ENCODE measurements around the gene FBXL19.

FBXL19 gene

GRCh38 chr16:30924076-30924912, 922 bp downstream of the FBXL19 start:
- no peaks in the 10 kb centered on the region for H3K9me3 ChIP-seq (ENCODE audit: control insufficient read depth, low read length)
- H3K36me3 ChIP-seq (ENCODE audit: control insufficient read depth, insufficient read depth, low read length): peaks cover 36% of the 10 kb centered on the region
- no peak overlapping the region for H3K27ac ChIP-seq (ENCODE audit: low read depth, low read length, severe bottlenecking)
- 1 to 2% methylated on average over 25 to 33 of the region's 53 CpGs for WGBS, 2 experiments (ENCODE audit: insufficient coverage in 2 of 2)
- peak overlapping the region; percentile 80 for H3K4me3 ChIP-seq (ENCODE audit: extremely low read depth, insufficient read depth, low read length, poor library complexity, severe bottlenecking)
- H3K4me1 ChIP-seq (ENCODE audit: control insufficient read depth, insufficient read depth, low read length, poor library complexity, severe bottlenecking): peaks cover 13% of the 10 kb centered on the region

GRCh38 chr16:30924913-30925631, 1.7 kb downstream of the FBXL19 start:
- no peak overlapping the region for H3K27ac ChIP-seq (ENCODE audit: low read depth, low read length, severe bottlenecking)
- 82 to 87% methylated on average over 11 of the region's 11 CpGs for WGBS, 2 experiments (ENCODE audit: insufficient coverage in 2 of 2)
- peaks cover 40% of the 10 kb centered on the region for H3K36me3 ChIP-seq (ENCODE audit: control insufficient read depth, insufficient read depth, low read length)
- peaks cover 13% of the 10 kb centered on the region for H3K4me1 ChIP-seq (ENCODE audit: control insufficient read depth, insufficient read depth, low read length, poor library complexity, severe bottlenecking)
- H3K4me3 ChIP-seq (ENCODE audit: extremely low read depth, insufficient read depth, low read length, poor library complexity, severe bottlenecking): peak overlapping the region; percentile 80
- no peaks in the 10 kb centered on the region for H3K9me3 ChIP-seq (ENCODE audit: control insufficient read depth, low read length)

GRCh38 chr16:30925632-30925987, 2.2 kb downstream of the FBXL19 start:
- Histone ChIP-seq H3K36me3 (ENCODE audit: control insufficient read depth, insufficient read depth, low read length) (peaks cover 46% of the 10 kb centered on the region), H3K4me3 (ENCODE audit: extremely low read depth, insufficient read depth, low read length, poor library complexity, severe bottlenecking) (no peak overlapping the region), H3K9me3 (ENCODE audit: control insufficient read depth, low read length) (no peaks in the 10 kb centered on the region), H3K4me1 (ENCODE audit: control insufficient read depth, insufficient read depth, low read length, poor library complexity, severe bottlenecking) (peaks cover 13% of the 10 kb centered on the region), H3K27ac (ENCODE audit: low read depth, low read length, severe bottlenecking) (no peak overlapping the region)
- WGBS, 2 experiments (ENCODE audit: insufficient coverage in 2 of 2): 97% methylated on average over 26 of the region's 26 CpGs

GRCh38 chr16:30925995-30926811, 2.8 kb downstream of the FBXL19 start:
- H3K36me3 ChIP-seq (ENCODE audit: control insufficient read depth, insufficient read depth, low read length): peaks cover 52% of the 10 kb centered on the region
- 83 to 93% methylated on average over 9 of the region's 10 CpGs for WGBS, 2 experiments (ENCODE audit: insufficient coverage in 2 of 2)
- H3K27ac ChIP-seq (ENCODE audit: low read depth, low read length, severe bottlenecking): no peak overlapping the region
- peaks cover 13% of the 10 kb centered on the region for H3K4me1 ChIP-seq (ENCODE audit: control insufficient read depth, insufficient read depth, low read length, poor library complexity, severe bottlenecking)
- no peak overlapping the region for H3K4me3 ChIP-seq (ENCODE audit: extremely low read depth, insufficient read depth, low read length, poor library complexity, severe bottlenecking)
- H3K9me3 ChIP-seq (ENCODE audit: control insufficient read depth, low read length): no peaks in the 10 kb centered on the region

GRCh38 chr16:30926937-30927788, 3.8 kb downstream of the FBXL19 start:
- no peak overlapping the region for H3K4me3 ChIP-seq (ENCODE audit: extremely low read depth, insufficient read depth, low read length, poor library complexity, severe bottlenecking)
- peaks cover 13% of the 10 kb centered on the region for H3K4me1 ChIP-seq (ENCODE audit: control insufficient read depth, insufficient read depth, low read length, poor library complexity, severe bottlenecking)
- H3K27ac ChIP-seq (ENCODE audit: low read depth, low read length, severe bottlenecking): no peak overlapping the region
- peaks cover 61% of the 10 kb centered on the region for H3K36me3 ChIP-seq (ENCODE audit: control insufficient read depth, insufficient read depth, low read length)
- 91 to 95% methylated on average over 12 to 20 of the region's 22 CpGs for WGBS, 2 experiments (ENCODE audit: insufficient coverage in 2 of 2)
- H3K9me3 ChIP-seq (ENCODE audit: control insufficient read depth, low read length): no peaks in the 10 kb centered on the region

- peaks cover 13% of the 10 kb centered on the region for H3K4me1 ChIP-seq (ENCODE audit: control insufficient read depth, insufficient read depth, low read length, poor library complexity, severe bottlenecking)
- H3K4me3 ChIP-seq (ENCODE audit: extremely low read depth, insufficient read depth, low read length, poor library complexity, severe bottlenecking): no peak overlapping the region
- H3K9me3 ChIP-seq (ENCODE audit: control insufficient read depth, low read length): no peaks in the 10 kb centered on the region
- H3K36me3 ChIP-seq (ENCODE audit: control insufficient read depth, insufficient read depth, low read length): peaks cover 69% of the 10 kb centered on the region
- no peak overlapping the region for H3K27ac ChIP-seq (ENCODE audit: low read depth, low read length, severe bottlenecking)
- WGBS, 2 experiments (ENCODE audit: insufficient coverage in 2 of 2): 68 to 89% methylated on average over 10 to 12 of the region's 15 CpGs
Observed at GRCh38 chr16:30927789-30928378, 4.5 kb downstream of the FBXL19 start.

GRCh38 chr16:30928390-30928789, 5.0 kb downstream of the FBXL19 start:
- Histone ChIP-seq H3K4me3 (ENCODE audit: extremely low read depth, insufficient read depth, low read length, poor library complexity, severe bottlenecking) (no peak overlapping the region), H3K9me3 (ENCODE audit: control insufficient read depth, low read length) (no peaks in the 10 kb centered on the region), H3K4me1 (ENCODE audit: control insufficient read depth, insufficient read depth, low read length, poor library complexity, severe bottlenecking) (peaks cover 13% of the 10 kb centered on the region), H3K36me3 (ENCODE audit: control insufficient read depth, insufficient read depth, low read length) (peaks cover 71% of the 10 kb centered on the region), H3K27ac (ENCODE audit: low read depth, low read length, severe bottlenecking) (no peak overlapping the region)
- WGBS, 2 experiments (ENCODE audit: insufficient coverage in 2 of 2): 98 to 100% methylated on average over 6 to 7 of the region's 11 CpGs

- Histone ChIP-seq H3K27ac (ENCODE audit: low read depth, low read length, severe bottlenecking) (no peak overlapping the region), H3K36me3 (ENCODE audit: control insufficient read depth, insufficient read depth, low read length) (peaks cover 79% of the 10 kb centered on the region), H3K9me3 (ENCODE audit: control insufficient read depth, low read length) (no peaks in the 10 kb centered on the region), H3K4me1 (ENCODE audit: control insufficient read depth, insufficient read depth, low read length, poor library complexity, severe bottlenecking) (peaks cover 13% of the 10 kb centered on the region), H3K4me3 (ENCODE audit: extremely low read depth, insufficient read depth, low read length, poor library complexity, severe bottlenecking) (no peak overlapping the region)
- 96 to 100% methylated on average over 7 of the region's 7 CpGs for WGBS, 2 experiments (ENCODE audit: insufficient coverage in 2 of 2)
Observed at GRCh38 chr16:30929167-30929566, 5.8 kb downstream of the FBXL19 start.

GRCh38 chr16:30930160-30930571, 6.8 kb downstream of the FBXL19 start:
- peaks cover 10% of the 10 kb centered on the region for H3K4me1 ChIP-seq (ENCODE audit: control insufficient read depth, insufficient read depth, low read length, poor library complexity, severe bottlenecking)
- H3K9me3 ChIP-seq (ENCODE audit: control insufficient read depth, low read length): no peaks in the 10 kb centered on the region
- no peak overlapping the region for H3K4me3 ChIP-seq (ENCODE audit: extremely low read depth, insufficient read depth, low read length, poor library complexity, severe bottlenecking)
- H3K27ac ChIP-seq (ENCODE audit: low read depth, low read length, severe bottlenecking): no peak overlapping the region
- 96 to 97% methylated on average over 34 of the region's 35 CpGs for WGBS, 2 experiments (ENCODE audit: insufficient coverage in 2 of 2)
- peaks cover 85% of the 10 kb centered on the region for H3K36me3 ChIP-seq (ENCODE audit: control insufficient read depth, insufficient read depth, low read length)
